KMS-11 (cell line): ENCODE data around the gene ZBTB33.

ENCODE experiments used
- H2AFZ ChIP-seq: fragments of 200-600 bp; sonication (generic); 2 replicates; pipeline ENCODE4 v1.6.1; 2016; ENCODE audit warnings: antibody characterized with exemption, mixed run types, low read depth
- H3K27ac ChIP-seq: fragments of 200-600 bp; sonication (generic); 2 replicates; pipeline ENCODE4 v1.6.1; 2016; ENCODE audit warnings: mild to moderate bottlenecking, mixed run types
- H3K27me3 ChIP-seq: fragments of 200-600 bp; sonication (generic); 2 replicates; pipeline ENCODE4 v1.6.1; 2017; ENCODE audit warnings: mild to moderate bottlenecking, low read depth, mixed run types, moderate library complexity; ENCODE audit not compliant: insufficient read depth
- H3K36me3 ChIP-seq: fragments of 200-600 bp; sonication (generic); 2 replicates; pipeline ENCODE4 v1.6.1; 2017; ENCODE audit warnings: mild to moderate bottlenecking, mixed run types; ENCODE audit not compliant: insufficient read depth
- H3K4me1 ChIP-seq: fragments of 200-600 bp; sonication (generic); 2 replicates; pipeline ENCODE4 v1.6.1; 2016; ENCODE audit warnings: mild to moderate bottlenecking, low read depth, mixed run types; ENCODE audit not compliant: poor library complexity, severe bottlenecking
- H3K4me2 ChIP-seq: fragments of 200-600 bp; sonication (generic); 2 replicates; pipeline ENCODE4 v1.7.0; 2016; ENCODE audit warnings: mild to moderate bottlenecking, mixed run types
- H3K4me3 ChIP-seq: fragments of 200-600 bp; sonication (generic); IDR thresholded peaks from 2 replicates; pipeline ENCODE4 v1.6.1; 2017; ENCODE audit warnings: low read depth, low read length, mixed read lengths; ENCODE audit not compliant: insufficient read depth
- H3K79me2 ChIP-seq: fragments of 200-600 bp; sonication (generic); 2 replicates; pipeline ENCODE4 v1.6.1; 2016; ENCODE audit warnings: low read depth, mixed run types; ENCODE audit not compliant: insufficient read depth
- H3K9ac ChIP-seq: fragments of 200-600 bp; sonication (generic); 2 replicates; pipeline ENCODE4 v1.6.1; 2016; ENCODE audit warnings: mild to moderate bottlenecking, mixed run types
- H4K20me1 ChIP-seq: fragments of 200-600 bp; sonication (generic); 2 replicates; pipeline ENCODE4 v1.6.1; 2016; ENCODE audit warnings: mild to moderate bottlenecking, mixed run types; ENCODE audit not compliant: insufficient read depth
- CTCF ChIP-seq: fragments of 200-600 bp; sonication (generic); conservative IDR thresholded peaks from 2 replicates; pipeline ENCODE4 v1.6.1; 2017; ENCODE audit warnings: low read depth, mild to moderate bottlenecking, antibody characterized with exemption, low read length, moderate library complexity, mixed read lengths

The ZBTB33 gene

GRCh38 chrX:120253784-120254183, 3.2 kb downstream of the ZBTB33 start:
- Histone ChIP-seq H3K79me2 (peaks cover 23% of the 10 kb centered on the region), H3K27me3 (no peaks in the 10 kb centered on the region), H3K4me1 (peaks cover 13% of the 10 kb centered on the region), H3K36me3 (no peaks in the 10 kb centered on the region; the same call in 1 of the 2 replicates), H3K4me3 (no peak overlapping the region), H3K27ac (no peak overlapping the region), H2AFZ (no peak overlapping the region), H3K4me2 (no peak overlapping the region), H3K9ac (no peak overlapping the region), H4K20me1 (no peaks in the 10 kb centered on the region)
- TF ChIP-seq CTCF = no peak

- no peak overlapping the region for H3K4me3 ChIP-seq
- no peaks in the 10 kb centered on the region for H3K79me2 ChIP-seq
- H3K9ac ChIP-seq = no peak overlapping the region
- H3K36me3 ChIP-seq = no peaks in the 10 kb centered on the region
- no peak overlapping the region for H3K4me2 ChIP-seq
- H3K27ac ChIP-seq = no peak overlapping the region
- no peaks in the 10 kb centered on the region for H3K27me3 ChIP-seq
- no peak for TF ChIP-seq CTCF
- H3K4me1 ChIP-seq = peaks cover 10% of the 10 kb centered on the region
- H4K20me1 ChIP-seq = no peaks in the 10 kb centered on the region
- no peak overlapping the region for H2AFZ ChIP-seq
Measured at GRCh38 chrX:120260369-120260768, 9.8 kb downstream of the ZBTB33 start.

- TF ChIP-seq CTCF = no peak
- peaks cover 10% of the 10 kb centered on the region for H3K4me1 ChIP-seq
- H2AFZ ChIP-seq = no peak overlapping the region
- H3K4me2 ChIP-seq = no peak overlapping the region
- no peaks in the 10 kb centered on the region for H4K20me1 ChIP-seq
- no peak overlapping the region for H3K9ac ChIP-seq
- no peaks in the 10 kb centered on the region for H3K79me2 ChIP-seq
- H3K4me3 ChIP-seq = no peak overlapping the region
- no peak overlapping the region for H3K27ac ChIP-seq
- no peaks in the 10 kb centered on the region for H3K36me3 ChIP-seq
- no peaks in the 10 kb centered on the region for H3K27me3 ChIP-seq
Measured at GRCh38 chrX:120262859-120263708, 12.5 kb downstream of the ZBTB33 start.

- TF ChIP-seq CTCF = no peak
- Histone ChIP-seq H2AFZ (no peak overlapping the region), H3K4me3 (no peak overlapping the region), H4K20me1 (no peaks in the 10 kb centered on the region), H3K79me2 (no peaks in the 10 kb centered on the region), H3K27me3 (no peaks in the 10 kb centered on the region), H3K9ac (no peak overlapping the region), H3K4me2 (no peak overlapping the region), H3K4me1 (peaks cover 10% of the 10 kb centered on the region), H3K27ac (no peak overlapping the region), H3K36me3 (no peaks in the 10 kb centered on the region)
Measured at GRCh38 chrX:120264341-120264740, 13.7 kb downstream of the ZBTB33 start.
